CD8-positive, alpha-beta memory T cell (primary cell): ENCODE data around the gene PDE3B. TPM values are rescaled to one million over a fixed set of nuclear protein-coding genes. Genes with fewer than 3 reads are reported as not detected.
"Not testable (repeated sequence)": the region's sequence is repeated elsewhere in the genome, so short reads cannot be mapped to it uniquely, and the experiment has no call there.

Experiments used
- CTCF ChIA-PET: fragments of 350-600 bp; sonication (Branson Sonifier 250); formaldehyde crosslinking; loops from one replicate; lab custom pipeline; 2021; ENCODE audit warnings: antibody characterized with exemption; lab: Charles Lee
- POLR2A ChIA-PET: fragments of 350-600 bp; sonication (Branson Sonifier 250); formaldehyde crosslinking; loops from one replicate; lab custom pipeline; 2021; ENCODE audit warnings: antibody characterized with exemption; lab: Charles Lee
- DNase-seq, 5 donors: peaks; one replicate each; pipeline versions ENCODE4 v3.0.0 to v3.0.0-alpha.2; 2020 to 2022; ENCODE audit warnings: mixed read lengths in 1 of 5
- H3K27ac ChIP-seq: one replicate; pipeline ENCODE4 v1.7.0; 2013; ENCODE audit warnings: low read depth, mild to moderate bottlenecking, low read length, moderate library complexity
- H3K27me3 ChIP-seq: 2 replicates; pipeline ENCODE4 v1.7.0; 2013; ENCODE audit warnings: low read length, mild to moderate bottlenecking; ENCODE audit not compliant: insufficient read depth, poor library complexity, severe bottlenecking
- H3K36me3 ChIP-seq: 2 replicates; pipeline ENCODE4 v1.7.0; 2013; ENCODE audit warnings: mild to moderate bottlenecking, low read length, moderate library complexity; ENCODE audit not compliant: insufficient read depth
- H3K4me1 ChIP-seq: 2 replicates; pipeline ENCODE4 v1.7.0; 2013; ENCODE audit warnings: mild to moderate bottlenecking, low read length, moderate library complexity; ENCODE audit not compliant: insufficient read depth
- H3K4me3 ChIP-seq: 2 replicates; pipeline ENCODE4 v1.7.0; 2013; ENCODE audit warnings: mild to moderate bottlenecking, low read length
- H3K9me3 ChIP-seq: 2 replicates; pipeline ENCODE4 v1.7.0; 2013; ENCODE audit warnings: mild to moderate bottlenecking, low read length
- H3K27ac Mint-ChIP-seq, 8 donors: one replicate each; pipeline ENCODE4 v1.8.0; 2020 to 2021; ENCODE audit warnings: mixed read lengths in 8 of 8, mild to moderate bottlenecking in 6 of 8, inconsistent platforms in 3 of 8, moderate library complexity in 3 of 8
- H3K27me3 Mint-ChIP-seq, 2 donors: one replicate each; pipeline ENCODE4 v1.8.0; 2020 to 2021; ENCODE audit warnings: mixed read lengths in 2 of 2, mild to moderate bottlenecking in 1 of 2, moderate library complexity in 1 of 2
- H3K36me3 Mint-ChIP-seq, 3 donors: one replicate each; pipeline ENCODE4 v1.8.0; 2020 to 2021; ENCODE audit warnings: mixed read lengths in 3 of 3, inconsistent platforms in 1 of 3, mild to moderate bottlenecking in 1 of 3
- H3K4me1 Mint-ChIP-seq, 3 donors: one replicate each; pipeline ENCODE4 v1.8.0; 2020 to 2021; ENCODE audit warnings: mixed read lengths in 3 of 3, inconsistent platforms in 1 of 3, mild to moderate bottlenecking in 1 of 3
- H3K4me3 Mint-ChIP-seq, 7 donors: one replicate each; pipeline ENCODE4 v1.8.0; 2020 to 2021; ENCODE audit warnings: mixed read lengths in 7 of 7, mild to moderate bottlenecking in 6 of 7, moderate library complexity in 4 of 7, inconsistent platforms in 2 of 7
- H3K9me3 Mint-ChIP-seq, 5 donors: one replicate each; pipeline ENCODE4 v1.8.0; 2020 to 2022; ENCODE audit warnings: mixed read lengths in 5 of 5, mild to moderate bottlenecking in 3 of 5, moderate library complexity in 2 of 5, inconsistent platforms in 1 of 5
- polyA plus RNA-seq: library from polyadenylated mRNA; unstranded; fragments of 300-500 nt; fragmentation: Illumina TruSeq; gene quantifications from one replicate; pipeline ENCODE4 v1.2.3, GENCODE V29; 2021
- total RNA-seq, 2 experiments: library from RNA; stranded (reverse); gene quantifications; one replicate each; pipeline ENCODE4 v1.2.3, GENCODE V29; 2021

The PDE3B gene
- total and polyA plus RNA-seq, 3 experiments from 2014 or later: 39.8 to 47.2 (median 47.0) TPM

GRCh38 chr11:14855890-14856289, 212.3 kb downstream of the PDE3B start:
- H3K4me3 Mint-ChIP-seq: no peak overlapping the region
- Histone ChIP-seq H3K27me3 (no peaks in the 10 kb centered on the region), H3K4me3 (no peak overlapping the region), H3K36me3 (no peaks in the 10 kb centered on the region), H3K27ac (no peak overlapping the region), H3K9me3 (no peaks in the 10 kb centered on the region), H3K4me1 (no peaks in the 10 kb centered on the region)
- H3K9me3 Mint-ChIP-seq: no peaks in the 10 kb centered on the region
- H3K4me1 Mint-ChIP-seq: peaks cover 5 to 15% (median 5%) of the 10 kb centered on the region in 3 donors
- H3K27me3 Mint-ChIP-seq: no peaks in the 10 kb centered on the region
- CTCF ChIA-PET: no interaction called here
- POLR2A ChIA-PET: no interaction called here
- no peak for DNase-seq
- H3K36me3 Mint-ChIP-seq: peaks cover 12 to 73% (median 19%) of the 10 kb centered on the region in 3 donors
- peak overlapping the region in 5 of 8 donors; percentile 1 to 79 (median 55) for H3K27ac Mint-ChIP-seq

- peaks cover 0 to 4% (median 0%) of the 10 kb centered on the region in 5 donors for H3K9me3 Mint-ChIP-seq
- ChIA-PET POLR2A (no interaction called here), CTCF (interaction anchor here (1.2 to 1.5 kb wide), 2 partner anchors 51 to 325 kb away, joined by 3 to 6 read pairs; no protein-coding TSS in a partner anchor)
- Histone ChIP-seq H3K4me3 (no peak overlapping the region), H3K4me1 (no peaks in the 10 kb centered on the region), H3K9me3 (no peaks in the 10 kb centered on the region), H3K36me3 (peaks cover 8% of the 10 kb centered on the region), H3K27ac (no peak overlapping the region), H3K27me3 (no peaks in the 10 kb centered on the region)
- H3K27me3 Mint-ChIP-seq: peaks cover 0 to 2% of the 10 kb centered on the region in 2 donors
- H3K4me3 Mint-ChIP-seq: no peak overlapping the region
- peak overlapping the region in 4 of 8 donors; percentile 0 to 61 (median 26) for H3K27ac Mint-ChIP-seq
- DNase-seq: no peak
- peaks cover 22 to 74% (median 24%) of the 10 kb centered on the region in 3 donors for H3K36me3 Mint-ChIP-seq
- H3K4me1 Mint-ChIP-seq: peaks cover 0 to 11% (median 5%) of the 10 kb centered on the region in 3 donors
Measured at GRCh38 chr11:14857621-14858020, 214.0 kb downstream of the PDE3B start.

- peaks cover 24 to 73% (median 29%) of the 10 kb centered on the region in 3 donors for H3K36me3 Mint-ChIP-seq
- ChIA-PET CTCF (no interaction called here), POLR2A (no interaction called here)
- Histone ChIP-seq H3K36me3 (peaks cover 8% of the 10 kb centered on the region), H3K4me1 (no peaks in the 10 kb centered on the region), H3K9me3 (no peaks in the 10 kb centered on the region), H3K27me3 (no peaks in the 10 kb centered on the region), H3K4me3 (no peak overlapping the region), H3K27ac (no peak overlapping the region)
- peaks cover 0 to 9% (median 2%) of the 10 kb centered on the region in 5 donors for H3K9me3 Mint-ChIP-seq
- DNase-seq: no peak
- peaks cover 0 to 2% of the 10 kb centered on the region in 2 donors for H3K27me3 Mint-ChIP-seq
- H3K27ac Mint-ChIP-seq: no peak overlapping the region
- peaks cover 0 to 11% (median 5%) of the 10 kb centered on the region in 3 donors for H3K4me1 Mint-ChIP-seq
- H3K4me3 Mint-ChIP-seq: no peak overlapping the region
Measured at GRCh38 chr11:14858404-14858803, 214.8 kb downstream of the PDE3B start.

GRCh38 chr11:14860511-14860910, 216.9 kb downstream of the PDE3B start:
- DNase-seq: no peak
- ChIA-PET POLR2A (interaction anchor here (0.8 kb wide), 1 partner anchor 216 kb away, joined by 4 read pairs; no protein-coding TSS in a partner anchor), CTCF (interaction anchor here (1.0 to 1.9 kb wide), 4 partner anchors 9 to 48 kb away, joined by 3 to 5 read pairs (median 4); no protein-coding TSS in a partner anchor)
- peaks cover 0 to 10% (median 8%) of the 10 kb centered on the region in 3 donors for H3K4me1 Mint-ChIP-seq
- Histone ChIP-seq H3K27ac (no peak overlapping the region), H3K9me3 (no peaks in the 10 kb centered on the region), H3K4me1 (no peaks in the 10 kb centered on the region), H3K36me3 (peaks cover 8% of the 10 kb centered on the region), H3K27me3 (no peaks in the 10 kb centered on the region), H3K4me3 (no peak overlapping the region)
- H3K4me3 Mint-ChIP-seq: no peak overlapping the region
- peaks cover 0 to 2% of the 10 kb centered on the region in 2 donors for H3K27me3 Mint-ChIP-seq
- no peak overlapping the region for H3K27ac Mint-ChIP-seq
- peaks cover 2 to 10% (median 7%) of the 10 kb centered on the region in 5 donors for H3K9me3 Mint-ChIP-seq
- H3K36me3 Mint-ChIP-seq: peaks cover 30 to 75% (median 41%) of the 10 kb centered on the region in 3 donors

- peaks cover 8% of the 10 kb centered on the region for H3K36me3 ChIP-seq
- DNase-seq: no peak
Measured at GRCh38 chr11:14861680-14862079, 218.1 kb downstream of the PDE3B start.

GRCh38 chr11:14863775-14864174, 220.2 kb downstream of the PDE3B start:
- H3K27me3 Mint-ChIP-seq, H3K4me1 ChIP-seq, DNase-seq, H3K9me3 ChIP-seq, H3K4me1 Mint-ChIP-seq, H3K4me3 Mint-ChIP-seq, CTCF ChIA-PET, H3K4me3 ChIP-seq, H3K9me3 Mint-ChIP-seq, POLR2A ChIA-PET, H3K36me3 ChIP-seq, H3K27ac ChIP-seq, H3K27me3 ChIP-seq: not testable (repeated sequence)
- Mint-ChIP-seq H3K27ac (peak overlapping the region in 4 of 8 donors; percentile 15 to 87 (median 46)), H3K36me3 (peaks cover 38 to 74% (median 44%) of the 10 kb centered on the region in 3 donors)

More at GRCh38 chr11:14861680-14862079, 218.1 kb downstream of the PDE3B start:
- Mint-ChIP-seq H3K27ac (peak overlapping the region in 4 of 8 donors; percentile 14 to 39 (median 30)), H3K9me3 (peaks cover 2 to 10% (median 7%) of the 10 kb centered on the region in 5 donors), H3K36me3 (peaks cover 30 to 72% (median 41%) of the 10 kb centered on the region in 3 donors), H3K4me1 (peaks cover 0 to 8% (median 7%) of the 10 kb centered on the region in 3 donors), H3K27me3 (peaks cover 0 to 2% of the 10 kb centered on the region in 2 donors), H3K4me3 (no peak overlapping the region)
- H3K4me3 ChIP-seq: no peak overlapping the region
- H3K9me3 ChIP-seq: no peaks in the 10 kb centered on the region
- no peaks in the 10 kb centered on the region for H3K27me3 ChIP-seq
- CTCF ChIA-PET: interaction anchor here (1.1 to 1.9 kb wide), 3 partner anchors 10 to 47 kb away, joined by 4 to 5 read pairs (median 4); no protein-coding TSS in a partner anchor
- no peak overlapping the region for H3K27ac ChIP-seq
- H3K4me1 ChIP-seq: no peaks in the 10 kb centered on the region
- POLR2A ChIA-PET: no interaction called here

- Histone ChIP-seq H3K27ac (no peak overlapping the region), H3K27me3 (no peaks in the 10 kb centered on the region), H3K4me3 (no peak overlapping the region), H3K4me1 (no peaks in the 10 kb centered on the region), H3K36me3 (peaks cover 6% of the 10 kb centered on the region), H3K9me3 (no peaks in the 10 kb centered on the region)
- Mint-ChIP-seq H3K4me3 (no peak overlapping the region), H3K36me3 (peaks cover 4 to 86% (median 34%) of the 10 kb centered on the region in 3 donors), H3K4me1 (peaks cover 0 to 14% (median 4%) of the 10 kb centered on the region in 3 donors), H3K9me3 (no peaks in the 10 kb centered on the region), H3K27me3 (no peaks in the 10 kb centered on the region), H3K27ac (peak overlapping the region in 1 of 8 donors; percentile 14)
- CTCF ChIA-PET: interaction anchor here (1.5 kb wide), 1 partner anchor 11 kb away, joined by 4 read pairs; no protein-coding TSS in a partner anchor
- no peak for DNase-seq
- POLR2A ChIA-PET: no interaction called here
Measured at GRCh38 chr11:14872032-14872431, 228.4 kb downstream of the PDE3B start.

- CTCF ChIA-PET: no interaction called here
- H3K27me3 ChIP-seq: no peaks in the 10 kb centered on the region
- POLR2A ChIA-PET: no interaction called here
- peaks cover 0 to 14% (median 4%) of the 10 kb centered on the region in 3 donors for H3K4me1 Mint-ChIP-seq
- peaks cover 4 to 88% (median 35%) of the 10 kb centered on the region in 3 donors for H3K36me3 Mint-ChIP-seq
- H3K27ac Mint-ChIP-seq: peak overlapping the region in 3 of 8 donors; percentile 5 to 57 (median 11)
- H3K4me3 ChIP-seq: no peak overlapping the region
- no peaks in the 10 kb centered on the region for H3K9me3 Mint-ChIP-seq
- DNase-seq: no peak
- H3K27ac ChIP-seq: no peak overlapping the region
- H3K36me3 ChIP-seq: peaks cover 10% of the 10 kb centered on the region
- H3K9me3 ChIP-seq: no peaks in the 10 kb centered on the region
- no peak overlapping the region for H3K4me3 Mint-ChIP-seq
- H3K4me1 ChIP-seq: no peaks in the 10 kb centered on the region
- no peaks in the 10 kb centered on the region for H3K27me3 Mint-ChIP-seq
Measured at GRCh38 chr11:14873632-14874031, 230.0 kb downstream of the PDE3B start.
